Frontal cortex (tissue), 4 donors: ENCODE measurements around the gene FARP1. TPM values are rescaled to one million over a fixed set of nuclear protein-coding genes. Genes with fewer than 3 reads are reported as not detected.
A peak's percentile ranks its signal among the peaks of the same experiment; 100 is the strongest.

Experiments
- DNase-seq, 2 donors: peaks; one replicate each; pipeline ENCODE4 v3.0.0; 2012; ENCODE audit warnings: low spot score in 2 of 2
- FAIRE-seq: peaks from 2 replicates; lab custom pipeline; 2012; peaks lifted over from hg19 to GRCh38; lab: Jason Lieb, UNC
- total RNA-seq: library from RNA; depleted of rRNA; stranded (reverse); fragments of >200 nt; gene quantifications from one replicate; pipeline ENCODE4 v1.2.3, GENCODE V29; 2014
- donor health status: control.
- donor health status: control.
- donor health status: control.

Gene FARP1
- total RNA-seq, 1 donor from 2014 or later = 92.5 TPM

GRCh38 chr13:98443800-98444325, 301.0 kb downstream of the FARP1 start:
- DNase-seq (no peak), FAIRE-seq (no peak)

GRCh38 chr13:98444381-98444780, 301.5 kb downstream of the FARP1 start:
- FAIRE-seq = no peak
- DNase-seq = no peak

- DNase-seq (peak; percentile 57 to 82), FAIRE-seq (no peak)
Observed at GRCh38 chr13:98445340-98446233, 302.7 kb downstream of the FARP1 start.

- no peak for FAIRE-seq
Observed at GRCh38 chr13:98446234-98446621, 303.3 kb downstream of the FARP1 start.

GRCh38 chr13:98447130-98447529, 304.2 kb downstream of the FARP1 start:
- FAIRE-seq (no peak), DNase-seq (no peak)

More at GRCh38 chr13:98446234-98446621, 303.3 kb downstream of the FARP1 start:
- no peak for DNase-seq

- FAIRE-seq (no peak), DNase-seq (peak; percentile 50 to 65)
Observed at GRCh38 chr13:98447881-98448641, 305.2 kb downstream of the FARP1 start.

- FAIRE-seq = no peak
- no peak for DNase-seq
Observed at GRCh38 chr13:98448642-98448928, 305.7 kb downstream of the FARP1 start.

- DNase-seq = no peak
Observed at GRCh38 chr13:98449273-98449672, 306.4 kb downstream of the FARP1 start.

GRCh38 chr13:98450026-98450425, 307.1 kb downstream of the FARP1 start:
- no peak for FAIRE-seq
- no peak for DNase-seq

More at GRCh38 chr13:98449273-98449672, 306.4 kb downstream of the FARP1 start:
- FAIRE-seq = no peak

- no peak for FAIRE-seq
- DNase-seq = no peak
Observed at GRCh38 chr13:98450539-98451111, 307.7 kb downstream of the FARP1 start.

- FAIRE-seq (no peak), DNase-seq (no peak)
Observed at GRCh38 chr13:98451676-98452470, 309.0 kb downstream of the FARP1 start.

GRCh38 chr13:98452851-98453843, 310.3 kb downstream of the FARP1 start:
- DNase-seq = no peak
- no peak for FAIRE-seq

GRCh38 chr13:98454389-98454881, 311.5 kb downstream of the FARP1 start:
- no peak for FAIRE-seq
- peak in 1 of 2 donors; percentile 61 for DNase-seq

- FAIRE-seq (no peak), DNase-seq (no peak)
Observed at GRCh38 chr13:98456413-98456845, 313.5 kb downstream of the FARP1 start.

GRCh38 chr13:98457053-98457452, 314.2 kb downstream of the FARP1 start:
- no peak for FAIRE-seq
- no peak for DNase-seq

GRCh38 chr13:98458431-98458830, 315.5 kb downstream of the FARP1 start:
- no peak for DNase-seq
- no peak for FAIRE-seq

GRCh38 chr13:98459171-98459681, 316.3 kb downstream of the FARP1 start:
- no peak for FAIRE-seq
- DNase-seq = no peak

GRCh38 chr13:98459721-98460370, 317.0 kb downstream of the FARP1 start:
- DNase-seq = no peak
- no peak for FAIRE-seq
